CD4-positive, CD25-positive, alpha-beta regulatory T cell (primary cell): ENCODE results near the gene LCE2C. TPM values are rescaled to one million over a fixed set of nuclear protein-coding genes. Genes with fewer than 3 reads are reported as not detected.
"Not testable (repeated sequence)": the region's sequence is repeated elsewhere in the genome, so short reads cannot be mapped to it uniquely, and the experiment has no call there.

Experiments used
- ATAC-seq, 2 donors: fragments of 150-1000 bp; cut with Tn5 transposase; one replicate each; pipeline ENCODE4 v1.10.0; 2021; ENCODE audit warnings: low read depth in 2 of 2, moderate number of reproducible peaks in 2 of 2, moderate library complexity in 1 of 2
- DNase-seq, 3 donors: peaks; one replicate each; pipeline versions ENCODE4 v3.0.0 to v3.0.0-alpha.2; 2012 to 2022; ENCODE audit warnings: mixed read lengths in 1 of 3
- H3K27ac ChIP-seq: one replicate; pipeline ENCODE4 v1.7.0; 2013; ENCODE audit warnings: mild to moderate bottlenecking, low read length; ENCODE audit not compliant: insufficient read depth, poor library complexity, severe bottlenecking
- H3K27me3 ChIP-seq: one replicate; pipeline ENCODE4 v1.7.0; 2013; ENCODE audit warnings: low read length; ENCODE audit not compliant: control insufficient read depth, insufficient read depth
- H3K36me3 ChIP-seq: one replicate; pipeline ENCODE4 v1.7.0; 2013; ENCODE audit warnings: mild to moderate bottlenecking, low read length, moderate library complexity; ENCODE audit not compliant: control insufficient read depth, insufficient read depth
- H3K4me1 ChIP-seq: 2 replicates; pipeline ENCODE4 v1.7.0; 2013; ENCODE audit warnings: mild to moderate bottlenecking, low read length; ENCODE audit not compliant: insufficient read depth, control insufficient read depth, poor library complexity, severe bottlenecking
- H3K4me3 ChIP-seq: one replicate; pipeline ENCODE4 v1.7.0; 2013; ENCODE audit warnings: low read depth, mild to moderate bottlenecking, low read length, moderate library complexity
- H3K9me3 ChIP-seq, 2 experiments: 1 replicate in 1 of 2; 2 replicates in 1 of 2; pipeline ENCODE4 v1.7.0; 2013; ENCODE audit warnings: low read length in 2 of 2, mild to moderate bottlenecking in 1 of 2, moderate library complexity in 1 of 2; ENCODE audit not compliant: control insufficient read depth in 2 of 2
- H3K27ac Mint-ChIP-seq, 3 donors: one replicate each; pipeline ENCODE4 v1.8.0; 2020 to 2022; ENCODE audit warnings: mild to moderate bottlenecking in 3 of 3, mixed read lengths in 3 of 3, moderate library complexity in 2 of 3
- H3K27me3 Mint-ChIP-seq: one replicate; pipeline ENCODE4 v1.8.0; 2022; ENCODE audit warnings: mild to moderate bottlenecking, mixed read lengths
- H3K36me3 Mint-ChIP-seq: one replicate; pipeline ENCODE4 v1.8.0; 2020; ENCODE audit warnings: mixed read lengths
- H3K4me1 Mint-ChIP-seq, 4 donors: one replicate each; pipeline ENCODE4 v1.8.0; 2020 to 2022; ENCODE audit warnings: mixed read lengths in 4 of 4, mild to moderate bottlenecking in 1 of 4
- H3K4me3 Mint-ChIP-seq, 4 donors: one replicate each; pipeline ENCODE4 v1.8.0; 2020 to 2022; ENCODE audit warnings: mild to moderate bottlenecking in 4 of 4, mixed read lengths in 4 of 4, moderate library complexity in 3 of 4
- H3K9me3 Mint-ChIP-seq, 7 donors: one replicate each; pipeline ENCODE4 v1.8.0; 2020 to 2022; ENCODE audit warnings: mixed read lengths in 7 of 7, mild to moderate bottlenecking in 3 of 7, moderate library complexity in 2 of 7
- polyA plus RNA-seq, 4 donors: library from polyadenylated mRNA; unstranded; fragments of 300-500 nt; fragmentation: Illumina TruSeq; gene quantifications; one replicate each; pipeline ENCODE4 v1.2.3, GENCODE V29; 2021
- total RNA-seq: library from RNA; stranded (reverse); gene quantifications from one replicate; pipeline ENCODE4 v1.2.3, GENCODE V29; 2022

The LCE2C gene
- total and polyA plus RNA-seq, 5 donors from 2014 or later, result not detected

- H3K4me3 Mint-ChIP-seq, result no peak overlapping the region
- H3K27ac ChIP-seq, result no peak overlapping the region
- no peaks in the 10 kb centered on the region for H3K4me1 ChIP-seq
- no peak overlapping the region for H3K4me3 ChIP-seq
- peaks cover 0 to 7% (median 3%) of the 10 kb centered on the region in 4 donors for H3K4me1 Mint-ChIP-seq
- H3K9me3 Mint-ChIP-seq, result peaks cover 0 to 2% (median 0%) of the 10 kb centered on the region in 7 donors
- no peaks in the 10 kb centered on the region for H3K36me3 Mint-ChIP-seq
- H3K27me3 ChIP-seq, result peaks cover 12% of the 10 kb centered on the region
- no peak overlapping the region for H3K27ac Mint-ChIP-seq
- peaks cover 33% of the 10 kb centered on the region for H3K27me3 Mint-ChIP-seq
- DNase-seq (no peak), ATAC-seq (no peak)
- no peaks in the 10 kb centered on the region for H3K36me3 ChIP-seq
- H3K9me3 ChIP-seq, result no peaks in the 10 kb centered on the region
These were observed 18.6 kb upstream of the LCE2C start for GRCh38 chr1:152656459-152656858.

- H3K4me1 Mint-ChIP-seq, result peaks cover 0 to 7% (median 3%) of the 10 kb centered on the region in 4 donors
- H3K36me3 Mint-ChIP-seq, result no peaks in the 10 kb centered on the region
- Histone ChIP-seq H3K27ac (no peak overlapping the region), H3K9me3 (no peaks in the 10 kb centered on the region), H3K36me3 (no peaks in the 10 kb centered on the region), H3K4me3 (no peak overlapping the region), H3K4me1 (no peaks in the 10 kb centered on the region), H3K27me3 (peaks cover 10% of the 10 kb centered on the region)
- no peak for DNase-seq
- no peak overlapping the region for H3K4me3 Mint-ChIP-seq
- ATAC-seq, result no peak
- no peak overlapping the region for H3K27ac Mint-ChIP-seq
- H3K27me3 Mint-ChIP-seq, result peaks cover 35% of the 10 kb centered on the region
- H3K9me3 Mint-ChIP-seq, result peaks cover 0 to 2% (median 0%) of the 10 kb centered on the region in 7 donors
These were observed 17.4 kb upstream of the LCE2C start for GRCh38 chr1:152657677-152658076.

GRCh38 chr1:152658649-152659048, 16.4 kb upstream of the LCE2C start:
- peak overlapping the region in 1 of 3 donors; percentile 62 for H3K27ac Mint-ChIP-seq
- H3K27me3 Mint-ChIP-seq, result peaks cover 37% of the 10 kb centered on the region
- H3K36me3 Mint-ChIP-seq, result no peaks in the 10 kb centered on the region
- ATAC-seq (no peak), DNase-seq (no peak)
- Histone ChIP-seq H3K4me1 (no peaks in the 10 kb centered on the region), H3K27ac (no peak overlapping the region), H3K27me3 (peaks cover 11% of the 10 kb centered on the region), H3K36me3 (no peaks in the 10 kb centered on the region), H3K9me3 (no peaks in the 10 kb centered on the region), H3K4me3 (no peak overlapping the region)
- peaks cover 0 to 2% (median 0%) of the 10 kb centered on the region in 7 donors for H3K9me3 Mint-ChIP-seq
- H3K4me3 Mint-ChIP-seq, result no peak overlapping the region
- H3K4me1 Mint-ChIP-seq, result peaks cover 0 to 5% (median 3%) of the 10 kb centered on the region in 4 donors

GRCh38 chr1:152663098-152663497, 12.0 kb upstream of the LCE2C start, which contains the start of gene LCE2D:
LCE2D (plus strand) TSS chr1:152663380; CDS start chr1:152664106, 726 bp downstream.
- peaks cover 0 to 2% (median 0%) of the 10 kb centered on the region in 7 donors for H3K9me3 Mint-ChIP-seq
- no peaks in the 10 kb centered on the region for H3K4me1 Mint-ChIP-seq
- Histone ChIP-seq H3K27me3 (peaks cover 9% of the 10 kb centered on the region), H3K27ac (no peak within 1 kb of the TSS), H3K9me3 (peaks cover 0 to 2% of the 10 kb centered on the region in 2 experiments), H3K4me3 (no peak within 1 kb of the TSS), H3K36me3 (no peaks in the 10 kb centered on the region), H3K4me1 (no peaks in the 10 kb centered on the region)
- DNase-seq, result no peak
- no peak for ATAC-seq
- H3K4me3 Mint-ChIP-seq, result no peak within 1 kb of the TSS
- no peak within 1 kb of the TSS for H3K27ac Mint-ChIP-seq
- peaks cover 21% of the 10 kb centered on the region for H3K27me3 Mint-ChIP-seq
- H3K36me3 Mint-ChIP-seq, result no peaks in the 10 kb centered on the region

GRCh38 chr1:152666171-152666570, 8.9 kb upstream of the LCE2C start:
- not testable (repeated sequence) for H3K9me3 Mint-ChIP-seq, H3K9me3 ChIP-seq, H3K27ac ChIP-seq, H3K27ac Mint-ChIP-seq, H3K27me3 Mint-ChIP-seq, H3K4me1 ChIP-seq, H3K4me3 Mint-ChIP-seq, DNase-seq, H3K4me1 Mint-ChIP-seq, H3K36me3 Mint-ChIP-seq, ATAC-seq, H3K27me3 ChIP-seq, H3K4me3 ChIP-seq, H3K36me3 ChIP-seq

GRCh38 chr1:152667648-152668047, 7.4 kb upstream of the LCE2C start:
- no peaks in the 10 kb centered on the region for H3K4me1 Mint-ChIP-seq
- no peak overlapping the region for H3K4me3 ChIP-seq
- H3K36me3 Mint-ChIP-seq, result no peaks in the 10 kb centered on the region
- H3K36me3 ChIP-seq, result no peaks in the 10 kb centered on the region
- H3K4me1 ChIP-seq, result no peaks in the 10 kb centered on the region
- peaks cover 0 to 2% of the 10 kb centered on the region in 2 experiments for H3K9me3 ChIP-seq
- ATAC-seq, result no peak
- H3K4me3 Mint-ChIP-seq, result no peak overlapping the region
- H3K27ac Mint-ChIP-seq, result no peak overlapping the region
- peaks cover 6% of the 10 kb centered on the region for H3K27me3 ChIP-seq
- no peak overlapping the region for H3K27ac ChIP-seq
- no peaks in the 10 kb centered on the region for H3K9me3 Mint-ChIP-seq
- H3K27me3 Mint-ChIP-seq, result peaks cover 9% of the 10 kb centered on the region
- no peak for DNase-seq

- Histone ChIP-seq H3K27me3 (peaks cover 4% of the 10 kb centered on the region), H3K27ac (no peak overlapping the region), H3K9me3 (no peaks in the 10 kb centered on the region), H3K4me1 (no peaks in the 10 kb centered on the region), H3K4me3 (no peak overlapping the region), H3K36me3 (no peaks in the 10 kb centered on the region)
- H3K4me1 Mint-ChIP-seq, result no peaks in the 10 kb centered on the region
- H3K27ac Mint-ChIP-seq, result no peak overlapping the region
- DNase-seq (no peak), ATAC-seq (no peak)
- H3K9me3 Mint-ChIP-seq, result no peaks in the 10 kb centered on the region
- peaks cover 20% of the 10 kb centered on the region for H3K27me3 Mint-ChIP-seq
- no peaks in the 10 kb centered on the region for H3K36me3 Mint-ChIP-seq
- H3K4me3 Mint-ChIP-seq, result no peak overlapping the region
These were observed 2.1 kb upstream of the LCE2C start for GRCh38 chr1:152673016-152673415.

GRCh38 chr1:152679459-152679858, 4.4 kb downstream of the LCE2C start:
- H3K9me3 Mint-ChIP-seq, result no peaks in the 10 kb centered on the region
- Histone ChIP-seq H3K27me3 (peaks cover 4% of the 10 kb centered on the region), H3K36me3 (no peaks in the 10 kb centered on the region), H3K27ac (no peak overlapping the region), H3K9me3 (no peaks in the 10 kb centered on the region), H3K4me1 (no peaks in the 10 kb centered on the region), H3K4me3 (no peak overlapping the region)
- H3K4me3 Mint-ChIP-seq, result no peak overlapping the region
- H3K36me3 Mint-ChIP-seq, result no peaks in the 10 kb centered on the region
- H3K4me1 Mint-ChIP-seq, result no peaks in the 10 kb centered on the region
- no peak overlapping the region for H3K27ac Mint-ChIP-seq
- ATAC-seq (no peak), DNase-seq (no peak)
- peaks cover 14% of the 10 kb centered on the region for H3K27me3 Mint-ChIP-seq
